PC-9 (cell line): ENCODE measurements around the gene COX11. TPM values are rescaled to one million over a fixed set of nuclear protein-coding genes. Genes with fewer than 3 reads are reported as not detected.

Experiments used
- BruUV-seq: library from RNA; stranded (reverse); fragments of 400-500 nt; replicated peaks from 2 replicates; lab custom pipeline; 2021; lab: Mats Ljungman, UMichigan
- CTCF ChIA-PET: fragments of 300-600 bp; sonication (Branson Sonifier 250); formaldehyde crosslinking; loops from one replicate; lab custom pipeline; 2022; ENCODE audit warnings: antibody characterized with exemption; lab: Charles Lee
- POLR2A ChIA-PET: fragments of 300-600 bp; sonication (Branson Sonifier 250); formaldehyde crosslinking; loops from one replicate; lab custom pipeline; 2022; ENCODE audit warnings: antibody characterized with exemption; ENCODE audit not compliant: unreplicated experiment; lab: Charles Lee
- DNase-seq, 2 experiments: peaks; one replicate each; pipeline versions ENCODE4 v3.0.0 to v3.0.0-alpha.2; 2015 to 2022; ENCODE audit warnings: mixed read lengths in 1 of 2
- H2AFZ ChIP-seq: fragments of 200-600 bp; sonication (generic); 2 replicates; pipeline ENCODE4 v1.8.1; 2017; ENCODE audit warnings: antibody characterized with exemption
- H3F3A ChIP-seq: fragments of 200-600 bp; sonication (generic); 2 replicates; pipeline ENCODE4 v1.8.1; 2017; ENCODE audit warnings: antibody characterized with exemption, mild to moderate bottlenecking, low read depth; ENCODE audit not compliant: insufficient read depth
- H3K27ac ChIP-seq: fragments of 200-600 bp; sonication (generic); 2 replicates; pipeline ENCODE4 v1.6.1; 2016; ENCODE audit warnings: mixed run types
- H3K27me3 ChIP-seq: fragments of 200-600 bp; sonication (generic); 2 replicates; pipeline ENCODE4 v1.6.1; 2016; ENCODE audit warnings: low read depth, mixed run types; ENCODE audit not compliant: insufficient read depth
- H3K36me3 ChIP-seq: fragments of 200-600 bp; sonication (generic); 2 replicates; pipeline ENCODE4 v1.6.1; 2016; ENCODE audit warnings: low read depth, mixed run types
- H3K4me1 ChIP-seq: fragments of 200-600 bp; sonication (generic); replicated peaks from 2 replicates; pipeline ENCODE4 v1.6.1; 2016; ENCODE audit warnings: mixed run types; ENCODE audit not compliant: insufficient read depth
- H3K4me2 ChIP-seq: fragments of 200-600 bp; sonication (generic); 2 replicates; pipeline ENCODE4 v1.6.1; 2017; ENCODE audit warnings: mixed run types
- H3K4me3 ChIP-seq: fragments of 200-600 bp; sonication (generic); 2 replicates; pipeline ENCODE4 v1.6.1; 2016; ENCODE audit warnings: mixed run types
- H3K79me2 ChIP-seq: fragments of 200-600 bp; sonication (generic); 2 replicates; pipeline ENCODE4 v1.6.1; 2017; ENCODE audit warnings: low read depth, mixed run types
- H3K9me2 ChIP-seq: fragments of 200-600 bp; sonication (generic); 2 replicates; pipeline ENCODE4 v1.8.1; 2017; ENCODE audit warnings: mild to moderate bottlenecking; ENCODE audit not compliant: insufficient read depth
- H3K9me3 ChIP-seq: fragments of 200-600 bp; sonication (generic); 2 replicates; pipeline ENCODE4 v1.8.1; 2016; ENCODE audit warnings: low read depth; ENCODE audit not compliant: insufficient read depth
- H4K20me1 ChIP-seq: fragments of 200-600 bp; sonication (generic); 2 replicates; pipeline ENCODE4 v1.8.1; 2017; ENCODE audit not compliant: insufficient read depth
- EZH2 ChIP-seq: fragments of 200-600 bp; sonication (generic); IDR thresholded peaks from 2 replicates; pipeline ENCODE4 v1.8.0; 2017; ENCODE audit warnings: antibody characterized with exemption, low read depth
- intact Hi-C: fragments of 100-400 bp; cut with micrococcal nuclease; formaldehyde crosslinking; loops from one replicate; pipeline ENCODE4 v1.10.0; 2022; ENCODE audit not compliant: unreplicated experiment
- total RNA-seq: library from RNA; stranded (reverse); gene quantifications from 2 replicates; pipeline ENCODE4 v1.2.3, GENCODE V29; 2021
- TF ChIP-seq, protein P1 (sequence below): fragments of 200-600 bp; sonication (generic); conservative IDR thresholded peaks from 2 replicates; pipeline ENCODE4 v1.6.1; 2017; ENCODE audit warnings: mixed run types, antibody characterized with exemption, mild to moderate bottlenecking, moderate library complexity

Gene COX11
- total RNA-seq, 1 experiment from 2014 or later, result 58.2 TPM

DNA sequence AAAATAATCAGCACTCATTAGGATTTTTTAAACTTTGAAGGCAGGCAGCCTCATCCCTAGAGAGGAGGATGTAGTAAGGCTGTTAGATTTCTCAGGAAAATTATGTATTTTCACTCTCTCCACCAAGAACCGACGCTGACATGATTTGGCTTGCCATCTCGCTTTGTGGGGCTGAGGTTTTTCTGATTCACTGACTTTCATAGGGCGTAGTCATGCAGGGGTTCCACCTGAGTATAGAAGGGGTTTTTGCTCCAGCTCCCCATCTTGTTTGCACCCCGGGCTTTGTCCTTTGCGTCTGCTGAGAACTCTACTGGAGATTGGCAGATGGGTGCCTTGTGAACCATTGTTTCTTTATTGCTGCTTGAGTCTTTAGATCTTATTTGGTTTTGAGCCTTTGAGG is 47.6 kb downstream of the COX11 start:
- no peak for DNase-seq
- Histone ChIP-seq H3K36me3 (peaks cover 56% of the 10 kb centered on the region), H3K27ac (no peak overlapping the region), H3K9me2 (no peaks in the 10 kb centered on the region), H3K4me2 (no peak overlapping the region), H3K4me3 (no peak overlapping the region), H3K9me3 (peaks cover 10% of the 10 kb centered on the region; the same call in 1 of the 2 replicates), H3K79me2 (no peaks in the 10 kb centered on the region), H2AFZ (no peak overlapping the region), H4K20me1 (no peaks in the 10 kb centered on the region), H3F3A (no peaks in the 10 kb centered on the region), H3K4me1 (no peaks in the 10 kb centered on the region), H3K27me3 (no peaks in the 10 kb centered on the region)
- BruUV-seq, result no TSS peak
- intact Hi-C loops, result no loop called here
- ChIA-PET CTCF (no interaction called here), POLR2A (no interaction called here)
- TF ChIP-seq EZH2, result no peak
- TF ChIP-seq, protein P1, sequence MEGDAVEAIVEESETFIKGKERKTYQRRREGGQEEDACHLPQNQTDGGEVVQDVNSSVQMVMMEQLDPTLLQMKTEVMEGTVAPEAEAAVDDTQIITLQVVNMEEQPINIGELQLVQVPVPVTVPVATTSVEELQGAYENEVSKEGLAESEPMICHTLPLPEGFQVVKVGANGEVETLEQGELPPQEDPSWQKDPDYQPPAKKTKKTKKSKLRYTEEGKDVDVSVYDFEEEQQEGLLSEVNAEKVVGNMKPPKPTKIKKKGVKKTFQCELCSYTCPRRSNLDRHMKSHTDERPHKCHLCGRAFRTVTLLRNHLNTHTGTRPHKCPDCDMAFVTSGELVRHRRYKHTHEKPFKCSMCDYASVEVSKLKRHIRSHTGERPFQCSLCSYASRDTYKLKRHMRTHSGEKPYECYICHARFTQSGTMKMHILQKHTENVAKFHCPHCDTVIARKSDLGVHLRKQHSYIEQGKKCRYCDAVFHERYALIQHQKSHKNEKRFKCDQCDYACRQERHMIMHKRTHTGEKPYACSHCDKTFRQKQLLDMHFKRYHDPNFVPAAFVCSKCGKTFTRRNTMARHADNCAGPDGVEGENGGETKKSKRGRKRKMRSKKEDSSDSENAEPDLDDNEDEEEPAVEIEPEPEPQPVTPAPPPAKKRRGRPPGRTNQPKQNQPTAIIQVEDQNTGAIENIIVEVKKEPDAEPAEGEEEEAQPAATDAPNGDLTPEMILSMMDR, result no peak

DNA sequence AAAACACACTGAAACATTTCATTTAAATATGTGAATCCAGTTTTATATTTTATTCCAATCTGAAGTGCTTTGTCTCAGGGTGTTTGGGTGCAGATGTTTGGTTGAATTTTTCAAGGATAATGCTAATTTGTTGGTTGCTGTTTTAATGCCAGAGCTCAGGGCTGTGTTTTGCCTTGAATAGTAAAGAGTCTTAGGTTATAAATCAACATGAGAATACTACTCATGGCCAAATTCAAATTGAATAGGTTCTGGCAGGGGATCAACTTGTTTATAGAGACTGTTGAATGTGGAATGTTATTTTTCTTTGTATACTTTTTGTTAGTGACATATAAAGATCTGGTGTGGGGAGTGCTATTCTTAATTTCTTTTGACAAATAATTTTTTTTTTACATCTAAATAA is 49.0 kb downstream of the COX11 start:
- Histone ChIP-seq H3K9me3 (peaks cover 13% of the 10 kb centered on the region; the same call in 1 of the 2 replicates), H4K20me1 (0 out of 2 replicates have a peak, but pooled peaks cover 4% of the 10 kb centered on the region), H2AFZ (no peak overlapping the region), H3K36me3 (peaks cover 61% of the 10 kb centered on the region), H3K27ac (no peak overlapping the region), H3K4me3 (no peak overlapping the region), H3F3A (no peaks in the 10 kb centered on the region), H3K27me3 (no peaks in the 10 kb centered on the region), H3K4me1 (no peaks in the 10 kb centered on the region), H3K79me2 (no peaks in the 10 kb centered on the region), H3K4me2 (no peak overlapping the region), H3K9me2 (no peaks in the 10 kb centered on the region)
- ChIA-PET POLR2A (interaction anchor here (0.7 kb wide), 1 partner anchor 1206 kb away, joined by 6 read pairs; no protein-coding TSS in a partner anchor), CTCF (no interaction called here)
- BruUV-seq, result no TSS peak
- TF ChIP-seq, protein P1, result no peak
- TF ChIP-seq EZH2, result no peak
- intact Hi-C loops, result no loop called here
- no peak for DNase-seq

DNA sequence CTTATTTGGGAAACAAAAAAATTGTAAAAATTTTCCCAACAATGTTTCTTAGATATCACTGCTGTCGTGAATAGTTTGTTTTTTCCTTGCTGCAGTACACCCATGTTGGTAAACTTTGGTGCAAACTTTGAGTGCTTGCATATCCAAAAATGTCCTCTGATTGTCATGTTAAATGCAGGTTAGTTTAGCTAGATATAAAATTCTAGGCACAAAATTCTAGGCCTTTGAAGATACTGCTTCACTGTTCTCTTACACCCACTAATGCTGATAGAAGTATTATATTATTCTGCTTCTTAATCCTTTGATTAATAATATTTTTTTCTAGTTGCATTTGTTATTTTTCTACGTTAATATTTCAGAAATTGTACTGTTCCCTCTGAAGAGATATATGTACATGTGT is 51.7 kb downstream of the COX11 start:
- TF ChIP-seq EZH2, result no peak
- TF ChIP-seq, protein P1, result no peak
- peaks cover 13% of the 10 kb centered on the region; the same call in 1 of the 2 replicates for H3K9me3 ChIP-seq
- H3F3A ChIP-seq, result no peaks in the 10 kb centered on the region
- H3K36me3 ChIP-seq, result peaks cover 79% of the 10 kb centered on the region
- DNase-seq, result no peak
- H3K27me3 ChIP-seq, result no peaks in the 10 kb centered on the region
- H3K4me2 ChIP-seq, result no peak overlapping the region
- no peaks in the 10 kb centered on the region for H3K9me2 ChIP-seq
- H3K4me3 ChIP-seq, result no peak overlapping the region
- no peaks in the 10 kb centered on the region for H3K4me1 ChIP-seq
- H3K79me2 ChIP-seq, result no peaks in the 10 kb centered on the region
- ChIA-PET POLR2A (no interaction called here), CTCF (no interaction called here)
- peaks cover 4% of the 10 kb centered on the region; the same call in 1 of the 2 replicates for H4K20me1 ChIP-seq
- BruUV-seq, result no TSS peak
- H3K27ac ChIP-seq, result no peak overlapping the region
- intact Hi-C loops, result no loop called here
- H2AFZ ChIP-seq, result no peak overlapping the region

Other genes starting within 250 kb of the COX11 start
- gene TOM1L1, start 67.8 kb downstream of the COX11 start, total RNA-seq, result 41.5 and 46.8 TPM in 2 replicates
- 6.2 and 12.0 TPM in 2 replicates for gene STXBP4, start 111 bp upstream of the COX11 start, total RNA-seq